Adrenal gland (tissue), 12 donors: Measurements from ENCODE around the gene DNAJB8. TPM values are rescaled to one million over a fixed set of nuclear protein-coding genes. Genes with fewer than 3 reads are reported as not detected.
A peak's percentile ranks its signal among the peaks of the same experiment; 100 is the strongest.

Experiments used
- DNase-seq, 7 donors: peaks; one replicate each; pipeline ENCODE4 v3.0.0-alpha.2; 2019 to 2020
- H3K27ac ChIP-seq, 5 donors: fragments of 200-600 bp; sonication (generic) in 4 of 5; 1 replicate in 3 of 5; 2 replicates in 2 of 5; pipeline versions ENCODE4 v1.5.1 to v1.8.0; 2016 to 2020; ENCODE audit warnings: mild to moderate bottlenecking in 1 of 5
- H3K27me3 ChIP-seq: fragments of 200-600 bp; 2 replicates; pipeline ENCODE4 v1.8.0; 2021
- H3K36me3 ChIP-seq, 2 donors: fragments of 200-600 bp; replicated peaks in 1 of 2; 1 replicate in 1 of 2; 2 replicates in 1 of 2; pipeline versions ENCODE4 v1.5.1 to v1.8.0; 2018 to 2022
- H3K4me1 ChIP-seq, 2 donors: fragments of 200-600 bp; replicated peaks in 1 of 2; 1 replicate in 1 of 2; 2 replicates in 1 of 2; pipeline versions ENCODE4 v1.5.1 to v1.8.0; 2018 to 2021
- H3K4me3 ChIP-seq, 4 donors: fragments of 200-600 bp; sonication (generic) in 3 of 4; one replicate each; pipeline ENCODE4 v1.5.1; 2016 to 2018
- H3K9me3 ChIP-seq, 3 donors: fragments of 200-600 bp; sonication (generic) in 1 of 3; replicated peaks in 1 of 3; 1 replicate in 2 of 3; 2 replicates in 1 of 3; pipeline versions ENCODE4 v1.5.1 to v1.8.0; 2016 to 2021
- CTCF ChIP-seq, 6 experiments: fragments of 450-650 bp in 4 of 6; fragments of 200-600 bp in 2 of 6; sonication (generic) in 1 of 6; IDR thresholded peaks; 1 replicate in 5 of 6; 2 replicates in 1 of 6; pipeline versions ENCODE4 v1.5.1 to v1.8.0; 2016 to 2021; ENCODE audit warnings: antibody characterized with exemption in 6 of 6, mild to moderate bottlenecking in 2 of 6, moderate library complexity in 1 of 6
- POLR2A ChIP-seq, 2 donors: fragments of 450-650 bp; IDR thresholded peaks; one replicate each; pipeline ENCODE4 v1.6.1; 2017; ENCODE audit warnings: antibody characterized with exemption in 2 of 2, mild to moderate bottlenecking in 2 of 2, moderate library complexity in 1 of 2
- WGBS, 4 donors: extraction: QIAGEN DNeasy Blood & Tissue Kit in 2 of 4; methylation state at CpG; one replicate each; pipeline versions ENCODE4 v1.1.5 to v1.1.7; 2013 to 2017; 5-methylcytosine and 5-hydroxymethylcytosine counted together
- intact Hi-C, 2 donors: fragments of 100-400 bp; cut with DNase I; formaldehyde crosslinking; loops; one replicate each; pipeline versions ENCODE4 v1.14.1 to v1.15.0; 2022 to 2023
- polyA plus RNA-seq, 3 donors: library from polyadenylated mRNA; stranded (reverse); fragments of 200-250 nt in 2 of 3; fragments of 350-450 nt in 1 of 3; fragmentation: Illumina TruSeq in 1 of 3; extraction: RNeasy Lipid Tissue Mini Kit (QIAGEN cat#74804) in 1 of 3; gene quantifications; one replicate each; pipeline ENCODE4 v1.2.3, GENCODE V29; 2013 to 2014
- total RNA-seq, 9 donors: library from RNA; depleted of rRNA in 4 of 9; stranded (reverse); fragments of >200 nt in 4 of 9; fragments of 120-200 nt in 1 of 9; fragmentation: NEBNext Ultra II Directional in 1 of 9; extraction: Animal tissue kit (Norgen Biotek cat#: 25700) in 1 of 9; gene quantifications; one replicate each; pipeline versions ENCODE4 v1.1.0 to v1.2.4, GENCODE V29; 2013 to 2023
- donor health status: healthy with polysubstance abuse.
- donor health status: Bipolar disorder and iron deficiency.
- donor health status: DM: yes; HTN: yes; CAD: no.
- donor health status: DM: no; HTN: no; CAD: no.
- donor health status: DM: no; HTN: no; CAD: no.
- donor health status: DM: yes; HTN: yes; CAD: no.

DNAJB8 gene
- total and polyA plus RNA-seq, 12 donors: not detected

GRCh38 chr3:128482175-128482574 is 15.5 kb upstream of the DNAJB8 start:
- Histone ChIP-seq H3K27ac (peak overlapping the region in 1 of 5 donors; percentile 44), H3K36me3 (no peaks in the 10 kb centered on the region), H3K4me1 (peaks cover 14 to 20% of the 10 kb centered on the region in 2 donors), H3K9me3 (no peaks in the 10 kb centered on the region), H3K27me3 (peaks cover 84% of the 10 kb centered on the region), H3K4me3 (no peak overlapping the region)
- DNase-seq: peak in 1 of 7 donors; percentile 78
- 31 to 43% (median 33%) methylated on average over 10 to 11 of the region's 11 CpGs for WGBS, 4 donors
- intact Hi-C loops: no loop called here
- TF ChIP-seq CTCF (IDR thresholded peaks at IDR 0.05) (no peak), POLR2A (IDR thresholded peaks at IDR 0.05) (no peak)

- DNase-seq: peak in 2 of 7 donors; percentile 28 to 82
- H3K9me3 ChIP-seq: no peaks in the 10 kb centered on the region
- H3K4me3 ChIP-seq: no peak overlapping the region
- H3K27ac ChIP-seq: peak overlapping the region in 1 of 5 donors; percentile 49
- whole genome bisulfite sequencing, 4 donors: 20 to 69% (median 31%) methylated on average over 3 to 19 of the region's 19 CpGs
- H3K36me3 ChIP-seq: no peaks in the 10 kb centered on the region
- intact Hi-C loops: no loop called here
- no peak for TF ChIP-seq POLR2A (IDR thresholded peaks at IDR 0.05)
- H3K27me3 ChIP-seq: peaks cover 84% of the 10 kb centered on the region
- H3K4me1 ChIP-seq: peaks cover 7 to 13% of the 10 kb centered on the region in 2 donors
Measured at GRCh38 chr3:128481438-128481942, 14.8 kb upstream of the DNAJB8 start.

- Histone ChIP-seq H3K9me3 (no peaks in the 10 kb centered on the region), H3K36me3 (no peaks in the 10 kb centered on the region), H3K27me3 (peaks cover 81% of the 10 kb centered on the region), H3K4me3 (no peak overlapping the region), H3K27ac (peak overlapping the region in 1 of 5 donors; percentile 49), H3K4me1 (peaks cover 6 to 11% of the 10 kb centered on the region in 2 donors)
- intact Hi-C loops: no loop called here
- TF ChIP-seq POLR2A (IDR thresholded peaks at IDR 0.05) (no peak), CTCF (IDR thresholded peaks at IDR 0.05) (no peak)
- WGBS, 4 donors: 52 to 71% (median 61%) methylated on average over 17 to 27 of the region's 27 CpGs
- DNase-seq: no peak
Measured at GRCh38 chr3:128480717-128481437, 14.2 kb upstream of the DNAJB8 start.

- H3K4me3 ChIP-seq: no peak overlapping the region
- H3K27me3 ChIP-seq: peaks cover 75% of the 10 kb centered on the region
- peaks cover 6 to 11% of the 10 kb centered on the region in 2 donors for H3K4me1 ChIP-seq
- peak in 1 of 7 donors; percentile 40 for DNase-seq
- H3K36me3 ChIP-seq: no peaks in the 10 kb centered on the region
- H3K27ac ChIP-seq: peak overlapping the region in 1 of 5 donors; percentile 49
- intact Hi-C loops: no loop called here
- no peaks in the 10 kb centered on the region for H3K9me3 ChIP-seq
- TF ChIP-seq CTCF (IDR thresholded peaks at IDR 0.05) (no peak), POLR2A (IDR thresholded peaks at IDR 0.05) (no peak)
- 52 to 64% (median 55%) methylated on average over 6 to 11 of the region's 11 CpGs for WGBS, 4 donors
Measured at GRCh38 chr3:128480278-128480677, 13.6 kb upstream of the DNAJB8 start.
